ENCODE data around the gene OXNAD1.

Gene OXNAD1

DNA sequence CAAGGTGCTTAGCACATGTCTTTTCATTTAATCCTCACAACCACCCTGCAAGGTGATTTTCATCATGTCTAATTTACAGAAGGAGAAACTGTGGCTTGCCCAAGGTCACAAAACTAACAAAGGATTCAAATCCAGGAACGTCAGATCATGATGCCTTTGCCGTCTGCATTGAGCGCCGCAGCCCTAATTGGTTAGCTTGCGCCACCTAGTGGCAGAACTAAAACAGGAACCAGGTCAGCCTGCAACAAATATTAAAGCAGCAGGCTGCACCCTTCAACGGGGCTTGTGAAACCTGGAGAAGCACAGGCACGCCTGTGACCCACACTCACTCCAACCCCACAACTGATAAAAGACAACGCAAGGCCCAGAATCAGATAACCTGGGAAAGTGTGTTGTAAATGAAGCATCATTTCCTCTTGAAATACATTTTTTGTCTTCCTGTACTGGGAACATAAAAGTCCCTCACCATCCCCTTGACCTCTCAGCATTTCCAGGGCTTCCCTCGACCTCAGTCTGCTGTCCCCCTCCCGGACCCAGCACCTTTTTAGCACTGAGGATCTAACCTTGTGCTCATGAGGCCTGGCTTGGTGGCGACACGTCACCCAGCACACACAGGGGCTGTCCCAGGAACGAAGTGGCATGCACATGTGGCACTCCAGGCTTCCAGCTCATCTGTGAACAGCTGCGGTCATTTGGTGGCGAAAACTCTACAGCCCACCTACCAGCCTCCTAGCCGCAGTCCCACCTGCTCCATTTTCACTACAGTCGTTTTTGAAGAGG lies 17.5 kb upstream of the OXNAD1 start:
- DNase-seq (ENCODE audit: low read depth), result peak; percentile 68

DNA sequence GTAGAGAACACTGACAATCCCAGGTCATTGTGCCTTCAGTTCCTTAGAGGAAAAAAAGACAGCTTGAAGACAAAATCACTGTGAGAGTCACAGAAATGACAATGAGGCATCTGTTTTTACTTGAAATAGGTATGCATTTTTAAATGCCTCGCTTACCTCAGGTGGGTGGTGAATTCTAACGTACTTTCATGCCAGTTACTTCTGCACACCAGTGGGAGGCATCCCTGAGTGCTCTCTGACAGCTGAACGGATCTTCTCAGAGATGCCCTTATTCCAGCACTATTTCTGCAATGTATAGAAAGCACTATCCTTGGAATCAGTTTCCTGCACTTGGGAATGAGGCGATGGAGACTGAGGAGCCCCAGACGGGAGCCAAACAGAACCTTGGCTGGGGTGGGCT lies 16.5 kb upstream of the OXNAD1 start:
- DNase-seq (ENCODE audit: low read depth), result no peak

DNA sequence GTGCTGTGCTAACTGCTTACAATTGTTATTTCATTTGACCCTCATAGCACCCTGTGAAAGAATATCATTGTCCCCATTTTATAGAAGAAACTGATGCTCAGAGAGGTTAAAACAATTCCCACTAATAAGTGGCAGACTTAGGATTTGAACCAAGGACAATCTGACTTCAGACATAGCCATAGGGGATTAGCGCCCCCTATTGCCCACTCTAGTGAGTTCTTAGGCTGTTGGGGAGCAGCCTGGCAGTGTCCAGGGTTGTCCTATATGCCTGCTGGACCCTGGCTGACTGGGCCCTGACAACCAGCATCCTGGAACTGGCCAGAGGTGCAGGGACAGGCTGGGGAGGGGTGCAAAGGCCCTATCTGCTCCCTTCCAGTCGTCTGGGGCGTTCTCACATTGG lies 15.7 kb upstream of the OXNAD1 start:
- no peak for DNase-seq (ENCODE audit: low read depth)

DNA sequence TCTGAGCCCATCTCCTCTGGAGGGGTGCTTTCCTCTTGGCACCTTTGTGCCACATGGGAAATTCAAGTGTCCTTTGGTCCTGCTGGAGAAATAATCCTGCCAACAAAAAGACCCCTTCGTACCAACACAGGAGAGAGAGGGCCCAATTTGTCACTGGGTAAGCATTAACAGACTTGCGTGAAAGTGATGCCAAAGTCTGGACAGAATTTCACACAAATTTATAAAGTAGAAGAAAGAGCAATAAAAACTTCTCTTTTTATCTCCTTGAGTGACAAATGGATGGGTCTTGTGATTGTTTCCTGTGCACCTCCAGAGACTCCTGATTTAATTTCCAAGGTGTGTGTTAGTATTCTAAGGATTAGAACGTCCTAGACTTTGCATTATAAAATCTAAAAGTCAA lies 15.1 kb upstream of the OXNAD1 start:
- DNase-seq (ENCODE audit: low read depth), result no peak

DNA sequence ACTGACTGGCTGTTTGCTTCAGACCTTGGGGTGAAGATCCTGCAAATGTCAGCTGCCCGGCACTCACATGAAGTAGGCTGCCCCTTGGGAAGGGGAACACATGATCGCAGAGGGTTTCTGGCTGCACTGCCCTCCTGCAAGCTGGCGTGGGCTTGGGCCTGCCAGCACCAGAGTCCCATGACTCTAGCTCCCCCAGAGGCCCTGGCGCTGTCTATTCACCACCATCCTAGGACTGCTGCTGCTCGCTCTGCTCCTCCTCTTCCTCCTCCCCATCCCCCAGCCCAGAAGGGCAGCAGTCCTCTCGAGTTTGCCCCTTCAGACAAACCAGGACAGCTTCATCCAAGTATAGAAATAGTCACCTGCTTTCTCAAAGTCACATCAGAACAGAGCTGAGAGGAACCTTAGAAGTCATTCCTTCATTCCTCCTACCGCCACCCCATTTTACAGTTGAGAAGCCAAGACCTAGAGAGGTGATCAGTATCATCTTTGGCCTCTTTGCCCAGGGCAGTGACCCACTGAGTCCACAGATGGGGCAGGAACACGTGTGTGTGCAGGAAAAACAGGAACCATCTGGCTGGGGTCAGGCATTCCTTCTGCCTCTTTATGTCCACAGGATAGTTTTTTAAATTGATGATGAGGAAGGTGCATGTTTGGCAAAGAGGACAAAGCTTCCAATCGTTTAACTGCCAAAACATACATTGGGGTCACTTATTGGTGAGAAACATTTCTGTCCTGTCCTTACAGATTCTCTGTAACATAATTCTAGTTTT lies 13.5 kb upstream of the OXNAD1 start:
- no peak for DNase-seq (ENCODE audit: low read depth)

DNA sequence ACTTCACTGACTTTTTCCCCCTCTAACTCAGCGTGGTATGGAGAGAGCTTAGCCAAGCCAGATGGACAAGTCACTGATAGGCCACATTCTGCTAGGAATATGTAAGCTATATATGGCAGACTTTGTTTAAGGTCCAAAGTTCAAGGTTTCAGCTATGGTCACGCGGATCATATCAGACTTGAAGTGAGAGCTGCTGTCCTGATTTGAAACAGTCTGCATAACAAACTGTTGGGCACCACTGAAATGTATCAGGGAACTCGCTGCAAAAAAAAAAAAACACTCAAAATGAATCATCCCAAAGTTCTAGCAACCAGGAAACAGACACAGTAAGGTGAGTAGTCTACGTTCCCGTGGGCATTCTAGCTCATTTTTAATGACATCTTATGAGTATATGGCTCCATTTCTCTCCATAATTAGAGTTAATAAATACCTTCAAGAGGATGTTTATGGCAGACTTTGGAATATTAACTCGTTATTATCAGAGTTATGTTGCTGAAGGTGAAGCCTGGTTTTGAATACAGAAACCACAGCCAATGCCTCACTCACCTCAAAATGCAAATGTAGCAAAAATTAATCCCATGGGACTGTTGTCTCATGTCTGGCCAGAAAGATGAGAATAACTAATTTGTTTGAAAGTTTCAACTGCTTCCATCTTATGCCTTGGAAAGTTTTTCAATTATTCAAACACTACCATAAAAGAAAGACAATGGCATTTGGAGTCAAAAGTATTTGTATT lies 12.6 kb upstream of the OXNAD1 start:
- no peak for DNase-seq (ENCODE audit: low read depth)

DNA sequence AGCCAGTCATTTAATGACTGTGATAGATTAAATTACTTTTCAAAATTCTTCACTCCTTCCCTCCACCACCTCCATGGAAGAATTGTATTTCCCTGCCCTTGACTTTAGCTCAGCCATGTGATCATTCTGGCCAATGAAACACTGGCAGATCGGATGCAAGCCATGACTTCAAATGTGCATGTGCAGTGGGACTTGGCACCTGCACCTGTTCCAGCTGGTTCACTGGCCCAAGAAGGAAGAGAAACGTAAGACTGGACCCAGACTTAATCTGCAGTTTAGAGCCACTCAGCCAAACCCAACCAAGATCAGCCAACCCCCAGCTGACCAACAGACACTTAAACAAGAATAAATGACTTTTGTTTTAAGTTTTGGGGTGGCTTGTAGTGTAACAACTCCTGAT lies 12.0 kb upstream of the OXNAD1 start:
- no peak for DNase-seq (ENCODE audit: low read depth)

DNA sequence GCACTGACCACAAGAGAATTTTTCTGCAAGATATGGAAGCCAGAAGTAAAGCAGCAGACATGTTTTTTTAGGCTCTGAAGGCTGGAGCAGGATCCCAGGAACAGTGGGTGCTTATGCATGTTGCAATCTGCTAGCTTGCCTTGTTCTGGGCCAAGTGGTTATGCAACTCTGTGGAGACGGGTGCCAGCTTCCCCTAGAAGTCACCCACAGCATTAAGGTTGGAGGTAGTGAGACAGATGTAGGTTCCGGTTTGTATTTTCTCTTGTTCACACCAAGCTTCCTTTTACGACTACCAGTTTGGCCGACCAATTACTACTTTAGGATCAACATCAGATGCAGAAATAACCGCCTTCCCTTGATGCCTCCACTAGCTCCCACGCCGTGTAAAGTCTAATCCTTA lies 11.4 kb upstream of the OXNAD1 start:
- DNase-seq (ENCODE audit: low read depth), result no peak

DNA sequence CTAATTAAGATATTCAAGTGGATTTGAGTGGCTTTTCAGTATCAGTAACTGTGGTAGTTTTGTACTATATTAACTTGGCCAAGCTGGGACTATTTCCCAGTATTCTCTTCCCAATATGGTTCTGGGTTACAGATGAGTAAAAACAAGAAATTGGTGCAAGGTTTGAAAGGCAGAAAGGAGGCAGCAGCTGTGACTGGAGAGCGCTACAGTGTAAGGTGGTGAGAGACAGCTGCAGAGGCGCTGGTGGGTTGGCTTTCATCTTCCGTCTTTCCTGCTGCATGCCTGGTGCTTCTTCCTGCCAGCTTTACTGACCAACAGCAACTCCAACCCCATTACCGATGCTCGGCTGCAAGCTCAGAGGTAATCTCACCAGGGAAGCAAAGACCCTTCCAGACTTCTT lies 10.1 kb upstream of the OXNAD1 start:
- DNase-seq (ENCODE audit: low read depth), result no peak

DNA sequence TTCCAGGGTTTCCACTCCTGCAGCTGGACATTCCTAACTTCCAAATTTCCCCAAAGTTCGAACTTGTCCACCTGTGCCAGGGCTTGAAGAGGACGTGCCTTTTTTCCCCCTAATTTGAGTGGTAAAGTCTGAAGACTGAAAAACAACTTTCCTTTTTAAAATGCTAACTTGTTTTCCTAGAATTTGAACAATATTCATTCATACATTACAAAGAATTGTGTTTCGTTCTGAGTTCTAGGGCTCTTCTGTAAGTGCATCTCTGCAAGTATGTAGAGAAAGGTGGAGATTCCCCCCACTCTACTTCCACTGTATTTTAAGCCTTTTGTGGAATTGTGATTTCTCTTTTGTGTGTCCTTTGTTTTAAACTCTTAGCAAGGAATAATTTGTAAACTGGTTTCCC lies 9.7 kb upstream of the OXNAD1 start:
- DNase-seq (ENCODE audit: low read depth), result no peak

DNA sequence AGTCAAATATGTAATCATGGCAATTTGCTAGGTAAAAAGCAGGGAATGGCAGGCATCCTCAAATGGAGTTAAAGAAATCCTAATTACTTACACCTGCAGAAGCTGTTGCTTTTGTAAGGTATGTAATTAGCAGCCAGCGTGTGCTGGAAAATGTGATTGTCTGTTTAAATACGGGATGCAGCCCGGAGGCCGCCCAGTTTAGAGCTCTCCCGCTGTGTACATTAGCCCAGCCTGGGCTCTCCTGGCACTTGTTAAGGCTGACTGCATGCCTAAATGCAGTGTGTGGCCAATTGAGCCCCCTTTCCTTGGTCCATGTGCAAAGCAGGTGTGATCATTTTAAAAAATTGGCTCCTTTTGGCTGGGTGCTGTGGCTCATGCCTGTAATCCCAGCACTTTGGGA lies 9.3 kb upstream of the OXNAD1 start:
- DNase-seq (ENCODE audit: low read depth), result no peak

DNA sequence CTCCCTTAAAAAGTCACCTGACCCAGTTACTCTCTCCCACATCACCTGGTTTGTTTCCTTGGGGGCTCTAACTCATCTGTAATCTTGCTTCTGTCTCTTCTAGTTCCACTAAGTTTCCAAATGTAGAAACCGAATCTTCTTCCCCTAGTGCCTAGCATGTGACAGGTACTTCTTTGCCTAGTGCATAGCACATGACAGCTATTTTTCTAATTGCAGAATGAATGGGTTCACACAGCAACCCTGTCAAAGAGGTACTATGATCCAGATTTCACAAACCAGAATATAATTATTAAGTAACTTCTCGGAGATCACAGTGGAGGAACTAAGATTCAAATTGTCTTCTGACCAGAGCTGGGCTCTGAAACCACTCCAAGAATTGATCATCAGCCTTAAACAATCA lies 7.7 kb upstream of the OXNAD1 start:
- DNase-seq (ENCODE audit: low read depth), result no peak

DNA sequence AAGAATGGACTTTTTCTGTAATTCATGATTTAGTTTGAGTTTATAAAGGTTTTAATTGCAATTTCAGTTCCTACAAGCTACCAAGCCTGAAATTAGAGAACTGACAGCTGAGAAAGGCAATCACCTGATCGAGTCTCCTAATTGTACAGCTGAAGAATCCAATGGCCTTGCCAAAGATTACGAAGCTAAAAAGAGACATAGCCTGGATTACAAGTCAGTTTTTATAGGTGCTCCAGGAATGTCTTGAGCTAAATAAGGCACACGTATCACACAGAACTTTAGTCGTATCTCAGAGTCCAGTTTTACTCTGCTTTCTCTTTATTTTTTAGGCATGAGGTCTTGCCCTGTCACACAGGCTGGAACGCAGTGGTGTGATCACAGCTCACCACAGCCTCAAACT lies 6.8 kb upstream of the OXNAD1 start:
- DNase-seq (ENCODE audit: low read depth), result no peak

DNA sequence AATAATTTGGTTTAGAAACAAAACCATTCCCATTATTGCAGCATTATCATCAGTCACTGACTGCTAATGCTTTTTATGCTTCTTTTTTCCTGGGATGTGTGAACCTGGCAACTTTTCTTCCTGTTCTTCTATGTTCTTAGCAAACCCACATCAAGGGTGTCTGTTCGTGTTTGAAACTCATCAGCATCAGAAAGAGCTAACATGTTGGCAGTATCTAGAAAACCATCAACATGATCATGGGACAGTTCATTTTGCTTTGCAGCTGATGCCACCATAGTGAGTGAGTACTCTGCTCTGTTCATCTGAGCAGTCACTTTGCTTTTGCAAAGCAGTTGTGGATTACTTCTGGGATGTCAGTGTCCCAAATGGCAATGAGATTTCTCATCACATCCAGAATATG lies 6.1 kb upstream of the OXNAD1 start:
- no peak for DNase-seq (ENCODE audit: low read depth)

DNA sequence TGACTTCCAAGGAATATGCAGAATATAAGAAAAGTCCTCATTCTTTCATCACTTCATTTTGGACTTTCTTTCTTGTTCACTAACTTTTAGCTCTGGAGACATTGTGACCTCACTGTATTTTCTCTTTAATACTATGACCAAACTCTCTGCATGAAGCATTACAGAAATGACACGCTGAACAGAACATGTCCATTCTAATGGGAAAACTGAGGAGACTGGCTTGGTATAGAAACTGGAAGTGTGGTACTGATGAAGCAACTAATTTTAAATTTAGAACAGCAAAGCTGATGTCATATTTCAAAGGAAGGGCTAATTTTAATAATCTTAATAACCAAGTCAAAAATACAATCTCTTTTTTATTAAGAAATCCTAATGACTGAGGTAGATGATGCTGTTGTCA lies 5.0 kb upstream of the OXNAD1 start:
- DNase-seq (ENCODE audit: low read depth), result no peak

DNA sequence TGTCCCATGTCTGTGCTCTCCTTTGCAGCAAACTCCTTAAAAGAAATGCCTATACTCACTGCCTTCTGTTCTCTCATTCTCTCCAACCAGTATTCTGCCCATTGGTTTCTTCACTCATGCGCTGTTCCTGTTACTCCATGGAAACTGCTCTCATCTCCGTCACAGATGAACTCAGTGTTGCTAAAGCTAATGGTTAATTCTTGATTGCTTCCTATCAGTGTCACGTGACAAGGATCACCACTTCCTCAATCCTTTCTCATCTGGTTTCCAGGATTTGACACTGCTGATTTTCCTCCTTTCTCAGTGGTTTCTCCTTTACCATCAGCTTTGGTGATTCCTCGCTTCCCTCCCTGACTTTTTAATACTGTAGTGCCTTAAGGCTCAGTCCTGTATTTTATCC lies 2.8 kb upstream of the OXNAD1 start:
- DNase-seq (ENCODE audit: low read depth), result no peak

DNA sequence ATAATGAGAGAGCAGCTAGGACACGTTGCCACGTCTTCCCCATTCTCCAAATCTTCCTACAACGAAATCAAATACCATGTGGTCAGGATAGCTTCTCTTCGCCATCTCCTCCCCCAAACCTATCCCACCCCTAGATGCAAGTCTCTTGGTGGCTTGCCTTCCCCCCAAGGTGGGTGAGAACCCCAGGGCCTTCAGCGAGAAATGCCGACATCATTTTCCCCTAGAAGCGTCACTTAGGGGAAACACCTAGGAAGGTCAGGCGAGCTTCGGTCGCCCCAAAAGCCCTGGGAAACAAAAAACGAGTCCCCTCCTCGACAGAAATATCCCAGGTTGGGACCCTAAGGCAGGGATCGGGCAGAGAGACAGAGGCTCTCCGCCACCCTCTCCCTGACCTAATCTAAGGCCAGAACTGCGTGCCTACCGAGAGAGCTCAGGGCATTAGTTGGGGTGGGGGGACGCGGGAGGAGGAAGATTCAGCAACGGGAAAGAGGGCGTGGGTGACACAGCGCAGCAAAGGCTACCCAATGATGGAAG lies 771 bp upstream of the OXNAD1 start:
- DNase-seq (ENCODE audit: low read depth), result no peak

DNA sequence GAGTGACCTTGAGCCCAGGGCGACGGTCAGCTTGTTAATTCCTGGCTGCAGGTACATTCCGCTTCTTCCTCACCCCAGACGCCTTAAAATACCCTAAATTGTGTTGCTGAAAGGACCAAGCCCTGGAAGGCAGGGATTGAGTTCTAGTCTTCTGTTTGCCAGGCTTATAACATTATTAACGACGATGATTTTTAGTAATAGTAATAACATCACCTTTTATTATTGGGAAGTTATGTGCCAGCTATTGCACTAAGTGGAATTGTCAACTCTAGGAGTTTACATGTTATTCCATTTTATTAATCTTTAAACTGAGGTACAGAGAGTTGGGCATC lies 409 bp downstream of the OXNAD1 start:
- no peak for DNase-seq (ENCODE audit: low read depth)

DNA sequence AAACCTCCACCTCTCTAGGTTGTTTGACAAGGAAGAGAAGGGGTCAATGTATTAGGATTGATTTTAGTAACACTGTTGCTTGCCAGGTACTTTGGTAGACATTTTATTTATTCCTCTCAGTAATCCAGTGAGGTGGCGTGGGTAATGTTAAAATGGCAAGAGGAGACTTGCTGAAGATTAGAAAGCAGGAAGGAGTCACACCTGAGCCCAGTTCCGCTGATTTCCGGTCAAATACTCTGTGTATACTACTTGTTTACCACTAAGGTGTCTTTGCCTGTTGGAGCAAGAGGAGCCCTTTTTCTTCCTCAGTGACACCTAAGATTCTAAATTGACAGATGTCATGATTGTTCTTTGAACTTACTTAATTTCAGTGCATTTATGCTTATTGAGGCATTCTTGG lies 1.7 kb downstream of the OXNAD1 start:
- no peak for DNase-seq (ENCODE audit: low read depth)

DNA sequence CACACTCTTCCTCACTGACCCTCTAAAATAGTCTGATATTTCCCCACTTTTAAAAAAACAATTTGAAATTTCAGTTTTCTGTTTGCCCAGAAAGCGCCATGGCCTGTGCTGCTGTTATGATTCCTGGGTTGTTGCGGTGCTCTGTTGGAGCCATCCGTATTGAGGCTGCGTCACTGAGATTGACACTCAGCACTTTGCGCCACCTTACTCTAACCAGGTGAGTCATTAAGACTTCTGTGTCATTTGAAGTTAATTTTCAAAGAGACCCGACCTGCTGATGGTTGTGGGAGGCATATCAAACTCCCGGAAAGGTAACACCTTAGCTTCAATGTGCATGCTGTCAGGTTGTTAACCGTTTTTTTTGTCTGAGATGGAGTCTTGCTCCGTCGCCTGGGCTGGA lies 5.8 kb downstream of the OXNAD1 start:
- no peak for DNase-seq (ENCODE audit: low read depth)

DNA sequence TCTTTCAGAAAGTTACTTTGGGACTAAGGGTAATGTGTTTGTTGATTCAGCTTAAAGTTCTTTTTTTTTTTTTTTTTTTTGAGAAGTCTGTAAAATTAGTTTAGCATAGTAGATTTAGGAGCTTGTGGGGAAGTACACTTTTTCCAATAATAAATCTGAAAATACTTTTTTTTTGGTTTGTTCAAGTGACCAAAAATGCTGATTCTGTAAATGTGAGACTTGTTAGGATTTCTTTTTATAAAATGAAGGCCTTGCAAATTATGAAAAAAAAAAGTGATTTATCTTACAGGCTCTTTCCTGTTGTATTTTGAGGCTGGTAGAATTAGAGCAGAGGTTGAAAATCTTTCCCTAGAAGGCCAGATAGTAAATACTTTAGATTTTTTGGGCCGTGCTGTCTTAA lies 7.6 kb downstream of the OXNAD1 start:
- no peak for DNase-seq (ENCODE audit: low read depth)

DNA sequence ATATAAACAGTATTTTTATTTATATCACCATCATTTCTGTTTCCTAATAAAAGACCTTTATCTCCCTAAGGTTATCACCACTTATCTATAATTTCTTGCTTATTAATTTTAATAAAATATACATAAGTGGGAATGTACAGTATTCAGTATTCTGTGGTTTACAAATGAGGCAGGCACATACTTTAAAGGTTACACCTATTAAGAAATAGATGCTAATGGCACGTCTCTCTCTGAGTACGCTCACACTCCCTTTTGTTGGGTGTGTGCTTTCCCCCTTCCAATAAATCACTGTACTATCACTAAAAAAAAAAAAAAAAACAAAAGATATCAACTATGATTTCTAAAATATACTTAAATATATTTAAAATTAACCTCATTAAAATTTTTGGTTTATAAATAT lies 8.9 kb downstream of the OXNAD1 start:
- no peak for DNase-seq (ENCODE audit: low read depth)

DNA sequence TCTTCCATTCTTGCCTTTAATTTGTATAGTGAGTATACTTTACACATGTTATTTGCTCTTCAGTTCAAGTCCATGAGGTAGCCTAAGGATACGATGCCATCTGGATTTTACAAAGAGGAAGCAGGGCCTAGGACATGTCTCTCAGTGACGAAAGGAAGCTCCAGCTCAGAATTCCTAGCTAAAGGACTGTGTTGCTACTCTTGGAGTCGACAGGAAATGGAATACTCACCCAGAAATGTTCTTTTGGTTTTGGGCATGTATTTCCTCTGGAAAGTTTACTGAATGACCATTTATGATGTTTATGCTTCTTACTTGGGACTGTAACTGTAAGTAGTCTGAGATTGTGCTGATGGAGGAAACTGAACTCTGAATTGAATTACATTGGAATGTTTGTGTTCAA lies 12.5 kb downstream of the OXNAD1 start:
- DNase-seq (ENCODE audit: low read depth), result no peak
